SK-N-SH (cell line): ENCODE data around the gene DPP4.

Source experiments
- CHD2 ChIP-seq: fragments of 150-350 bp; IDR thresholded peaks from 2 replicates; pipeline ENCODE4 v1.6.1; 2018; ENCODE audit warnings: low read length; ENCODE audit not compliant: partially characterized antibody
- SMC3 ChIP-seq: IDR thresholded peaks from 2 replicates; pipeline ENCODE4 v1.6.1; 2012; ENCODE audit warnings: low read depth, low read length, improper control_type of control experiment
- TCF12 ChIP-seq: IDR thresholded peaks from 2 replicates; pipeline ENCODE4 v1.4.0; 2012
- YY1 ChIP-seq: IDR thresholded peaks from 2 replicates; pipeline ENCODE4 v1.4.0; 2012; ENCODE audit warnings: low read depth, mild to moderate bottlenecking
- TF ChIP-seq, protein P1 (sequence below): fragments of 200-600 bp; sonication (generic); IDR thresholded peaks from 2 replicates; pipeline ENCODE4 v1.6.1; 2017; ENCODE audit warnings: antibody characterized with exemption, mild to moderate bottlenecking, moderate library complexity

DNA sequence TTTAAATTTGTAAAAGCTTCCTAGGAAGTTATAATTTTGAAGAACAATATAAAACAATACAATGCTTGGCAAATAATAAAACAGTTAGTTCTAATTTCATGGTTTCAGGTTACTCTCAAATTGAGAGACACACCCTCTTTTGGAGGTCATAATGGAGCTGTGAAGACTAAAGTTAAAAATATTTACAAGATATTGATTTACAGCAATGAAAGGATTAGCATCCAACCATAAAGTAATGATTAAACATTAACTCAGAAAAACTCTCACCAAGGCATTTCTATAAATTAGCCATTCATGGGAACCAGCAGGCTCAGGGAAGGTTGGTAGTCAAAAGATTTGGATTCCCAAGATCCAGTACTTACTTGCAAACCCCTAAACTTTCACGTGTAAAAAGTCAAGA, 6.4 kb downstream of the DPP4 start:
- TF ChIP-seq, protein P1, sequence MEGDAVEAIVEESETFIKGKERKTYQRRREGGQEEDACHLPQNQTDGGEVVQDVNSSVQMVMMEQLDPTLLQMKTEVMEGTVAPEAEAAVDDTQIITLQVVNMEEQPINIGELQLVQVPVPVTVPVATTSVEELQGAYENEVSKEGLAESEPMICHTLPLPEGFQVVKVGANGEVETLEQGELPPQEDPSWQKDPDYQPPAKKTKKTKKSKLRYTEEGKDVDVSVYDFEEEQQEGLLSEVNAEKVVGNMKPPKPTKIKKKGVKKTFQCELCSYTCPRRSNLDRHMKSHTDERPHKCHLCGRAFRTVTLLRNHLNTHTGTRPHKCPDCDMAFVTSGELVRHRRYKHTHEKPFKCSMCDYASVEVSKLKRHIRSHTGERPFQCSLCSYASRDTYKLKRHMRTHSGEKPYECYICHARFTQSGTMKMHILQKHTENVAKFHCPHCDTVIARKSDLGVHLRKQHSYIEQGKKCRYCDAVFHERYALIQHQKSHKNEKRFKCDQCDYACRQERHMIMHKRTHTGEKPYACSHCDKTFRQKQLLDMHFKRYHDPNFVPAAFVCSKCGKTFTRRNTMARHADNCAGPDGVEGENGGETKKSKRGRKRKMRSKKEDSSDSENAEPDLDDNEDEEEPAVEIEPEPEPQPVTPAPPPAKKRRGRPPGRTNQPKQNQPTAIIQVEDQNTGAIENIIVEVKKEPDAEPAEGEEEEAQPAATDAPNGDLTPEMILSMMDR = no peak
- no peak for TF ChIP-seq CHD2
- TF ChIP-seq YY1 = no peak
- TF ChIP-seq TCF12 = no peak
- no peak for TF ChIP-seq SMC3
